ENCODE measurements around the gene TSPEAR. TPM values are rescaled to one million over a fixed set of nuclear protein-coding genes. Genes with fewer than 3 reads are reported as not detected.

Gene TSPEAR
- total RNA-seq, 2 experiments from 2014 or later = not detected

DNA sequence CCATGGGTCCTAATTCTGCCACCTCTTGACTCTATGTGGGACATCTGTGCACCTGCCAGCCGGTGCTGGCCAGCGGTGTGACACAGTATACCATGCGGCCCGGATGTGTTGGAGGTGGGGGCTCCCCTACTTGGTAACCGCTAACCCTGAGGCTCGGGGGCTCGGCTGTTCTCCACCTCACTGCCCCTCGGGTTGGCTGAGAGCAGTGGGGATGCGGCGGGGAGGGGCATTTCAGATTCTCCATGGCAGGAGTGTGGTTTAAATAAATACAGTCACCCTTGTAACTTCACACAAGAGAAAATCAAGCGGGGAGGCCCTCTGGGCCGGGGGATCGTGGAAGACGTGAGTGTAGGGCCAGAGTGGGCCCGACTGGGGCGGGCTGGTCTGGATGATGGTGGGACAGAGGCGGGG is 182.4 kb downstream of the TSPEAR start:
- H3K27me3 Mint-ChIP-seq = no peaks in the 10 kb centered on the region
- ChIA-PET POLR2A (no interaction called here), CTCF (no interaction called here)
- no peaks in the 10 kb centered on the region for H3K36me3 Mint-ChIP-seq (ENCODE audit: low read depth)
- intact Hi-C loops (cut with micrococcal nuclease) = no loop called here
- no peak for TF ChIP-seq CTCF (IDR thresholded peaks at IDR 0.05)
- ATAC-seq = no peak
- no peaks in the 10 kb centered on the region for H3K9me3 Mint-ChIP-seq
- no peaks in the 10 kb centered on the region for H3K4me1 Mint-ChIP-seq (ENCODE audit: low read depth)
- no peak for DNase-seq
- H3K4me3 Mint-ChIP-seq = no peak overlapping the region
- H3K27ac Mint-ChIP-seq = no peak overlapping the region

- no peak for TF ChIP-seq CTCF (IDR thresholded peaks at IDR 0.05)
- Mint-ChIP-seq H3K27me3 (no peaks in the 10 kb centered on the region), H3K36me3 (ENCODE audit: low read depth) (no peaks in the 10 kb centered on the region), H3K4me1 (ENCODE audit: low read depth) (no peaks in the 10 kb centered on the region), H3K27ac (no peak overlapping the region), H3K4me3 (no peak overlapping the region), H3K9me3 (no peaks in the 10 kb centered on the region)
- DNase-seq = no peak
- ChIA-PET POLR2A (no interaction called here), CTCF (no interaction called here)
- intact Hi-C loops (cut with micrococcal nuclease) = no loop called here
- no peak for ATAC-seq
Measured at GRCh38 chr21:44528634-44528995, 182.8 kb downstream of the TSPEAR start.

GRCh38 chr21:44527983-44528633 is 183.3 kb downstream of the TSPEAR start:
- no peak for DNase-seq
- no peaks in the 10 kb centered on the region for H3K4me1 Mint-ChIP-seq (ENCODE audit: low read depth)
- no peak for ATAC-seq
- H3K9me3 Mint-ChIP-seq = no peaks in the 10 kb centered on the region
- TF ChIP-seq CTCF (IDR thresholded peaks at IDR 0.05) = no peak
- ChIA-PET CTCF (no interaction called here), POLR2A (no interaction called here)
- no peak overlapping the region for H3K4me3 Mint-ChIP-seq
- intact Hi-C loops (cut with micrococcal nuclease) = no loop called here
- H3K36me3 Mint-ChIP-seq (ENCODE audit: low read depth) = no peaks in the 10 kb centered on the region
- H3K27me3 Mint-ChIP-seq = no peaks in the 10 kb centered on the region
- H3K27ac Mint-ChIP-seq = no peak overlapping the region

DNA sequence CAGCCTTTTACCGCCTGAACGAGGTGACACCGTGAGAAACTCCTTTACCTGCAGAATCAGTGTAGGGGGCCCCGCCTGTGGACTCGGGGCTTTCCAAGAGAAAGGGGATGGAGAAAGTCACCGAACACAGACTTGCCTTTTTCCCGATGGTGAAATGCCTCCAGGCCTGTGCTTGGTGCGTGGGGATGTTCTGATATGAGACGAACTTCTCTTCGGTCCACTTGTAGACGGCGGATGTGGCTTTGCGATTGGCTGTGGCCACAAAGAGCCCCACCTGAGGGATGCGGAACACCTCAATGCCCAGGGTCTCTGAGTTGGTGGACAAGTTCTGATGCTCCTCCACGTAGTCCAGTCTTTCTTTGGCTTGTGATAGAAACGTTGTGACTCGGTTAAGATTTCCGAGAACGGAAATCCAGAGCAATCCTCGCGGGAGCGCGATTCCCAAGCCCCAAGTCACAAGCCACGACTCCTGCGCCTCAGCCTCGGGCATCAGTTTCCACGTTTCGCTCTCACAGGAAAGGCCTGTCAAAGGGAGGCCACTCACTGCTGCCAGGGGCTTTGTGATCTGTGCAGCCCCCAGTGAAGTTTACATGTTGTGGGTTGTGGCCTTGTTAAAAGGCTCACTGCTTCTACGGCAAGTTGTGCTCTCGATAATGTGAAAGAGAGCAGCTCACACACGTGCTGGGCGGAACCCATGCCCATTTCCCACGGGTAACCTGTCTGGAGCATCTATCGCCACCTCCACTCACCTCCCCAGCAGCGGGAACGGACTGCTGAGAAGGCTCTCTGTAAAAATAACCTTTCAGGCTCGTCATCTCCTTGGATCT is 184.0 kb downstream of the TSPEAR start:
- Mint-ChIP-seq H3K4me3 (no peak overlapping the region), H3K9me3 (no peaks in the 10 kb centered on the region), H3K27ac (no peak overlapping the region), H3K27me3 (no peaks in the 10 kb centered on the region), H3K4me1 (ENCODE audit: low read depth) (no peaks in the 10 kb centered on the region), H3K36me3 (ENCODE audit: low read depth) (no peaks in the 10 kb centered on the region)
- ATAC-seq = no peak
- ChIA-PET CTCF (interaction anchor here (1.2 kb wide), 1 partner anchor 17 kb away, joined by 3 read pairs; no protein-coding TSS in a partner anchor), POLR2A (no interaction called here)
- no peak for DNase-seq
- intact Hi-C loops (cut with micrococcal nuclease) = no loop called here
- no peak for TF ChIP-seq CTCF (IDR thresholded peaks at IDR 0.05)
